Measurements from ENCODE around the gene BCL7B. TPM values are rescaled to one million over a fixed set of nuclear protein-coding genes. Genes with fewer than 3 reads are reported as not detected.
"Not testable (repeated sequence)": the region's sequence is repeated elsewhere in the genome, so short reads cannot be mapped to it uniquely, and the experiment has no call there.

The BCL7B gene
- total and polyA plus RNA-seq, 9 donors = 29.5 to 52.4 (median 34.0) TPM

- no peaks in the 10 kb centered on the region for H3K4me1 ChIP-seq (ENCODE audit: insufficient read depth)
- intact Hi-C loops (cut with DNase I) = no loop called here
- H3K9me3 ChIP-seq = no peaks in the 10 kb centered on the region
- no peak overlapping the region for H3K4me3 ChIP-seq
- TF ChIP-seq EP300 (IDR thresholded peaks at IDR 0.05) = no peak
- no peak for TF ChIP-seq POLR2A (IDR thresholded peaks at IDR 0.05)
- no peak for TF ChIP-seq CTCF (IDR thresholded peaks at IDR 0.05)
- H3K27ac ChIP-seq = no peak overlapping the region
- WGBS, 3 donors = 58 to 71% (median 70%) methylated on average over 9 of the region's 9 CpGs
- no peaks in the 10 kb centered on the region for H3K27me3 ChIP-seq
- DNase-seq = no peak
- H3K36me3 ChIP-seq = no peaks in the 10 kb centered on the region
These were observed 23.7 kb downstream of the BCL7B start for GRCh38 chr7:73533742-73534141.

- no peak for DNase-seq
- intact Hi-C loops (cut with DNase I) = no loop called here
- Histone ChIP-seq H3K27ac (no peak overlapping the region), H3K4me1 (ENCODE audit: insufficient read depth) (no peaks in the 10 kb centered on the region), H3K9me3 (no peaks in the 10 kb centered on the region), H3K36me3 (no peaks in the 10 kb centered on the region), H3K27me3 (no peaks in the 10 kb centered on the region), H3K4me3 (no peak overlapping the region)
- 98% methylated on average over 6 of the region's 6 CpGs for WGBS, 3 donors
- no peak for TF ChIP-seq EP300 (IDR thresholded peaks at IDR 0.05)
- TF ChIP-seq POLR2A (IDR thresholded peaks at IDR 0.05) = no peak
- TF ChIP-seq CTCF (IDR thresholded peaks at IDR 0.05) = no peak
These were observed 25.3 kb downstream of the BCL7B start for GRCh38 chr7:73532224-73532623.

GRCh38 chr7:73530800-73531199 is 26.7 kb downstream of the BCL7B start:
- DNase-seq = no peak
- intact Hi-C loops (cut with DNase I) = no loop called here
- WGBS, 3 donors = 92 to 95% (median 94%) methylated on average over 3 of the region's 3 CpGs
- Histone ChIP-seq H3K4me1 (ENCODE audit: insufficient read depth) (no peaks in the 10 kb centered on the region), H3K9me3 (no peaks in the 10 kb centered on the region), H3K4me3 (no peak overlapping the region), H3K27ac (no peak overlapping the region), H3K27me3 (no peaks in the 10 kb centered on the region), H3K36me3 (no peaks in the 10 kb centered on the region)
- TF ChIP-seq CTCF (IDR thresholded peaks at IDR 0.05) (no peak), POLR2A (IDR thresholded peaks at IDR 0.05) (no peak), EP300 (IDR thresholded peaks at IDR 0.05) (no peak)

GRCh38 chr7:73526896-73527821 is 30.3 kb downstream of the BCL7B start:
- H3K27me3 ChIP-seq = no peaks in the 10 kb centered on the region
- TF ChIP-seq EP300 (IDR thresholded peaks at IDR 0.05) (no peak), POLR2A (IDR thresholded peaks at IDR 0.05) (no peak), CTCF (IDR thresholded peaks at IDR 0.05) (no peak)
- H3K9me3 ChIP-seq = no peaks in the 10 kb centered on the region
- no peak overlapping the region for H3K27ac ChIP-seq
- H3K4me1 ChIP-seq (ENCODE audit: insufficient read depth) = peaks cover 2% of the 10 kb centered on the region
- DNase-seq = no peak
- H3K36me3 ChIP-seq = no peaks in the 10 kb centered on the region
- intact Hi-C loops (cut with DNase I) = loop anchor here in 1 of 4 donors (10.0 kb wide), 1 partner anchor 48 kb away; the partner anchor contains the start of gene TBL2
- WGBS, 3 donors = 67 to 71% (median 70%) methylated on average over 8 of the region's 8 CpGs
- no peak overlapping the region for H3K4me3 ChIP-seq

- H3K27ac ChIP-seq; H3K36me3 ChIP-seq; H3K4me1 ChIP-seq (ENCODE audit: insufficient read depth); H3K4me3 ChIP-seq; DNase-seq; H3K9me3 ChIP-seq; H3K27me3 ChIP-seq: not testable (repeated sequence)
- WGBS, 3 donors = 52 to 55% (median 52%) methylated on average over 1 of the region's 1 CpG
- intact Hi-C loops (cut with DNase I) = loop anchor here in 1 of 4 donors (10.0 kb wide), 1 partner anchor 49 kb away; the partner anchor contains the start of gene TBL2
These were observed 31.4 kb downstream of the BCL7B start for GRCh38 chr7:73526158-73526494.

Measured in ovary (tissue), 9 donors.